Upper lobe of right lung (tissue), 1 donor: Measurements from ENCODE around the gene ZC3H7B. TPM values are rescaled to one million over a fixed set of nuclear protein-coding genes. Genes with fewer than 3 reads are reported as not detected.
A peak's percentile ranks its signal among the peaks of the same experiment; 100 is the strongest.

Experiments
- ATAC-seq: fragments of 200-7000 bp; cut with Tn5 transposase; one replicate; pipeline ENCODE4 v1.9.1; 2020; ENCODE audit warnings: mild to moderate bottlenecking, moderate library complexity
- DNase-seq: peaks from one replicate; pipeline ENCODE4 v3.0.0-alpha.2; 2020
- H3K27ac ChIP-seq: fragments of 200-600 bp; one replicate; pipeline ENCODE4 v1.8.0; 2022
- H3K27me3 ChIP-seq: fragments of 200-600 bp; one replicate; pipeline ENCODE4 v1.8.0; 2022; ENCODE audit warnings: mild to moderate bottlenecking
- H3K36me3 ChIP-seq: fragments of 200-600 bp; one replicate; pipeline ENCODE4 v1.8.0; 2022
- H3K4me1 ChIP-seq: fragments of 200-600 bp; one replicate; pipeline ENCODE4 v1.8.0; 2022
- H3K4me3 ChIP-seq: fragments of 200-600 bp; one replicate; pipeline ENCODE4 v1.8.0; 2022; ENCODE audit warnings: mild to moderate bottlenecking
- H3K9me3 ChIP-seq: fragments of 200-600 bp; one replicate; pipeline ENCODE4 v1.8.0; 2022
- intact Hi-C: fragments of 100-400 bp; cut with DNase I; formaldehyde crosslinking; loops from one replicate; pipeline ENCODE4 v1.11.0; 2022
- total RNA-seq: library from RNA; stranded (reverse); fragmentation: NEBNext Ultra II Directional; extraction: Animal tissue kit (Norgen Biotek cat#: 25700); gene quantifications from one replicate; pipeline ENCODE4 v1.2.1, GENCODE V29; 2021
- TF ChIP-seq, protein P1 (sequence below): fragments of 200-600 bp; IDR thresholded peaks from one replicate; pipeline ENCODE4 v1.8.0; 2022; ENCODE audit warnings: antibody characterized with exemption
- donor health status: DM: no; HTN: yes; CAD: no; lungs with severe emphysema.

ZC3H7B gene
- total RNA-seq, 1 donor from 2014 or later: 70.3 TPM

DNA sequence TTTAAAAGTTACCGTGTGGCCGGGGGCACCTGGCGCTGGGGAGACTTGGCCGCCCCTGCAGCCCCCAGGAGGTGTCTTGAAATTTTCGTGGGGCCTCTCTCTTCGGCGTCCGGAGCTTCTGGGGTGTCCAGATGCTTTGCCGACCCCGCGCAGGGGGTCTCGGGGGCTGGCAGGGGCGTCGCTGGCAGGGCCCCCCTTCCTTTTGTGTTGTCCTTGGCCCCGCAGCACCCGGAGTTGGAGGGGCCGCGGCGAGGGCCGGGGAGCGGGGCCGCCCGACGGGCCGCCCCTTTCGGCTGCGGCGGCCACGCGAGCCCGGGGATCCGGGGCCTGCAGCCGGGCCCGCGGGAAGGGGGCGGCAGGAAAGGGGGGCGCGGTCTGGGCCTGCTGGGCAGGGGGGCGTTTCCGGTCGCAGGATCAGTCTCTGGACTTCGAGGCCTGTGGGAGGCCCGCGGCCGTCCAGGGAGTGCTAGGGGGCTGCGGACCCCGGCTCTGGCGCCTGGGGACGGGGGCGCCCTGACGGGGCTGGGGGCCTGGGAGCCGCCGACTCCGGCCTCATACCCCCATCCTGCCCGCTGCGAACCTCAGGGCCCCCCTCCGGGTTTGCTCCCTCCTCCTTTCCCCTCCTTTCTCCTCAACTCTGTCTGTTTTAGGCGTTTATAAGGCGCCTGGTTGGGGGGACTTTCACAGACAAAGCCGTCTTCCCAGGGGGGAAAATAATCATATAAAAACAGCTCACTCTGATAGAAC is 869 bp downstream of the ZC3H7B start:
- ATAC-seq (peak; percentile 40), DNase-seq (peak; percentile 66)
- intact Hi-C loops: no loop called here
- peaks cover 13% of the 10 kb centered on the region for H3K4me1 ChIP-seq
- H3K27ac ChIP-seq: peak overlapping the region; percentile 92
- H3K4me3 ChIP-seq: peak overlapping the region; percentile 96
- TF ChIP-seq, protein P1, sequence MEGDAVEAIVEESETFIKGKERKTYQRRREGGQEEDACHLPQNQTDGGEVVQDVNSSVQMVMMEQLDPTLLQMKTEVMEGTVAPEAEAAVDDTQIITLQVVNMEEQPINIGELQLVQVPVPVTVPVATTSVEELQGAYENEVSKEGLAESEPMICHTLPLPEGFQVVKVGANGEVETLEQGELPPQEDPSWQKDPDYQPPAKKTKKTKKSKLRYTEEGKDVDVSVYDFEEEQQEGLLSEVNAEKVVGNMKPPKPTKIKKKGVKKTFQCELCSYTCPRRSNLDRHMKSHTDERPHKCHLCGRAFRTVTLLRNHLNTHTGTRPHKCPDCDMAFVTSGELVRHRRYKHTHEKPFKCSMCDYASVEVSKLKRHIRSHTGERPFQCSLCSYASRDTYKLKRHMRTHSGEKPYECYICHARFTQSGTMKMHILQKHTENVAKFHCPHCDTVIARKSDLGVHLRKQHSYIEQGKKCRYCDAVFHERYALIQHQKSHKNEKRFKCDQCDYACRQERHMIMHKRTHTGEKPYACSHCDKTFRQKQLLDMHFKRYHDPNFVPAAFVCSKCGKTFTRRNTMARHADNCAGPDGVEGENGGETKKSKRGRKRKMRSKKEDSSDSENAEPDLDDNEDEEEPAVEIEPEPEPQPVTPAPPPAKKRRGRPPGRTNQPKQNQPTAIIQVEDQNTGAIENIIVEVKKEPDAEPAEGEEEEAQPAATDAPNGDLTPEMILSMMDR: no peak
- H3K36me3 ChIP-seq: no peaks in the 10 kb centered on the region
- H3K27me3 ChIP-seq: no peaks in the 10 kb centered on the region
- H3K9me3 ChIP-seq: no peaks in the 10 kb centered on the region

GRCh38 chr22:41302811-41303210 is 1.5 kb downstream of the ZC3H7B start:
- DNase-seq: no peak
- peak overlapping the region; percentile 96 for H3K4me3 ChIP-seq
- H3K9me3 ChIP-seq: no peaks in the 10 kb centered on the region
- no peaks in the 10 kb centered on the region for H3K36me3 ChIP-seq
- no peak for ATAC-seq
- intact Hi-C loops: no loop called here
- H3K27ac ChIP-seq: peak overlapping the region; percentile 92
- H3K4me1 ChIP-seq: peaks cover 13% of the 10 kb centered on the region
- TF ChIP-seq, protein P1: no peak
- no peaks in the 10 kb centered on the region for H3K27me3 ChIP-seq

DNA sequence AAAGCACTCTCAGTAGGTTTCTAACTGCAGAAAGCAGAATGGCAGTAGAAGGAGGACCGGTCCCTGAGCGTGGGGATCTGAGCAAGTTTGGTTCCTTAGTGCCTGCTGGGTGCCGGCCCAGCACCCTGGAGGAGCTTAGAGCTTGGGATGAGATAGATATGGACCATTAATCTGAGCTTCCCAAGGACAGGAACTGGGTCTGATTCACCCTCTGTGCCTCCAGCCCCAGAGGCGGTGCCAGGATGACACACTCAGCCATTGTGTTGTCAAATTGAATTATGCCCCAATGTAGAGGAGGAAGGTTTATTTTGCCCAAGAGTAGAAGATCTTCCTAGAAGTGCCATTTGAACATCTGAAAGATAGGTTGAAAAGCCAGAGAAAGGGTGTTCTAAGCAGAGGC is 4.3 kb downstream of the ZC3H7B start:
- H3K36me3 ChIP-seq: no peaks in the 10 kb centered on the region
- no peak overlapping the region for H3K27ac ChIP-seq
- no peaks in the 10 kb centered on the region for H3K27me3 ChIP-seq
- TF ChIP-seq, protein P1: no peak
- no peaks in the 10 kb centered on the region for H3K9me3 ChIP-seq
- ATAC-seq (no peak), DNase-seq (no peak)
- intact Hi-C loops: no loop called here
- H3K4me3 ChIP-seq: no peak overlapping the region
- H3K4me1 ChIP-seq: peaks cover 20% of the 10 kb centered on the region

DNA sequence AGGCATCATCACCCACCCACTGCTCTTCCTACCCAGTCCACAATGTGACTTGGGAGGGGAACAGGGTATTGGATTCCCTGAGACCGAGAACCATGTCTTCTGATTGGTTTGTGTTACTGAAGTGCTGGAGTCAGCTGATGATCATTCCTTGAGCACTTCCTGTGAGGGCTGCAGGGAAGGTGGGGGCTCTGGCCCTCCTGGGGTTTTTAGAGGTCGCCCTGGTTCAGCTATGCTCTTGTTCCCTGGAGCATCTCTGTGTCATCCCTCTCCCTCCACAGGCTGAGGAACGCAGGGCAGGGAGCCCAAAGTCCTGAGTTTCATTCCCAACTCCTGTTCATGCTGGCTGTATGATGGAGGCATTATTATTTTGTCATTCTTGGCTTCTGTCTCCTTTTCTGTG is 6.7 kb downstream of the ZC3H7B start:
- DNase-seq: no peak
- peak overlapping the region; percentile 30 for H3K27ac ChIP-seq
- TF ChIP-seq, protein P1: no peak
- H3K9me3 ChIP-seq: no peaks in the 10 kb centered on the region
- H3K27me3 ChIP-seq: no peaks in the 10 kb centered on the region
- ATAC-seq: peak; percentile 48
- intact Hi-C loops: no loop called here
- peaks cover 10% of the 10 kb centered on the region for H3K4me1 ChIP-seq
- H3K4me3 ChIP-seq: no peak overlapping the region
- H3K36me3 ChIP-seq: no peaks in the 10 kb centered on the region

- no peak overlapping the region for H3K27ac ChIP-seq
- intact Hi-C loops: no loop called here
- TF ChIP-seq, protein P1: no peak
- H3K9me3 ChIP-seq: no peaks in the 10 kb centered on the region
- no peaks in the 10 kb centered on the region for H3K36me3 ChIP-seq
- ATAC-seq (peak; percentile 8), DNase-seq (no peak)
- no peaks in the 10 kb centered on the region for H3K27me3 ChIP-seq
- H3K4me1 ChIP-seq: peaks cover 8% of the 10 kb centered on the region
- H3K4me3 ChIP-seq: no peak overlapping the region
These were observed 7.2 kb downstream of the ZC3H7B start for GRCh38 chr22:41308544-41308947.

GRCh38 chr22:41310336-41310735 is 9.0 kb downstream of the ZC3H7B start:
- intact Hi-C loops: no loop called here
- H3K4me3 ChIP-seq: no peak overlapping the region

More at GRCh38 chr22:41310336-41310735, 9.0 kb downstream of the ZC3H7B start:
- no peak for ATAC-seq
- no peaks in the 10 kb centered on the region for H3K9me3 ChIP-seq
- no peak for DNase-seq
- H3K27me3 ChIP-seq: no peaks in the 10 kb centered on the region
- H3K36me3 ChIP-seq: no peaks in the 10 kb centered on the region
- TF ChIP-seq, protein P1: no peak
- H3K27ac ChIP-seq: no peak overlapping the region
- peaks cover 8% of the 10 kb centered on the region for H3K4me1 ChIP-seq
